PFSK-1 (cell line): ENCODE data around the gene LHPP.

Experiments
- POLR2AphosphoS5 ChIP-seq: IDR thresholded peaks from 2 replicates; pipeline ENCODE4 v1.6.1; 2012; ENCODE audit warnings: low read depth, mild to moderate bottlenecking, control low read depth, low read length, moderate library complexity
- TAF1 ChIP-seq: IDR thresholded peaks from 2 replicates; pipeline ENCODE4 v1.6.1; 2012; ENCODE audit warnings: low read length, control low read depth, borderline replicate concordance; ENCODE audit not compliant: insufficient read depth

DNA sequence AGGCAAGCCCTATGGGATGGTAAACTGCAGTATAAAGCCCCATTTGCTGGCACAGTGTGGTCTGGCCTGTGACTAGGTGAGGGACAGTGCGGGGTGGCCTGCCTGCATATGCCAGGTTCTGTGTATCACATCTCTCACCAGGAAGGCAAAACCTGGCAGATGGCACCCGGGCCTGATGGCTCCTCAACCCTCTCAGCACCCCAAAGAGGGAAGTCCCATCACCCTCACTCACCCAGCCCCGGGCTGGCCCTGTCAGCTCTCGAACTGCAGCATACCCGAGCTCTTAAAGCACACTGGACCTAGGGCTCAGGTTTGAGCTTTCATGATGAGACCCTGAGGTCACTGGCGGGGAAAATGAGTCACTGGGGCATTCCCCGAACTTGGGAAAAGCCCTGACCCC is 130.5 kb downstream of the LHPP start:
- TF ChIP-seq POLR2AphosphoS5 (no peak), TAF1 (no peak)
